HCT116 (cell line): ENCODE measurements around the gene PCCA. TPM values are rescaled to one million over a fixed set of nuclear protein-coding genes. Genes with fewer than 3 reads are reported as not detected.

ENCODE experiments used
- ATAC-seq: fragments of 200-7000 bp; cut with Tn5 transposase; 2 replicates; pipeline ENCODE4 v1.9.1; 2020; ENCODE audit warnings: mild to moderate bottlenecking, moderate library complexity
- BruUV-seq: library from RNA; stranded (reverse); fragments of 400-500 nt; replicated peaks from 2 replicates; lab custom pipeline; 2021; lab: Mats Ljungman, UMichigan
- CTCF ChIA-PET: fragments of 300-600 bp; sonication (Branson Sonifier 250); formaldehyde crosslinking; loops from one replicate; lab custom pipeline; 2021; ENCODE audit warnings: antibody characterized with exemption; lab: Charles Lee
- POLR2A ChIA-PET: fragments of 300-600, 350-600 bp; sonication (Branson Sonifier 250); formaldehyde crosslinking; loops from one replicate; lab custom pipeline; 2021; ENCODE audit warnings: antibody characterized with exemption; lab: Charles Lee
- RAD21 ChIA-PET, 2 experiments: fragments of 300-600 bp; sonication (Branson Sonifier 250); formaldehyde crosslinking; loops; one replicate each; lab custom pipeline; 2023; ENCODE audit warnings: low total read pairs in 2 of 2; ENCODE audit not compliant: uncharacterized antibody in 2 of 2, unreplicated experiment in 2 of 2, low non-redundant PET in 1 of 2; lab: Charles Lee
- DNase-seq: peaks from one replicate; pipeline ENCODE4 v3.0.0-alpha.2; 2010; ENCODE audit warnings: low read depth, low spot score
- H2AFZ ChIP-seq: fragments of 200-600 bp; shearing (Covaris generic), sonication (generic); 2 replicates; pipeline ENCODE4 v1.6.1; 2017; ENCODE audit warnings: low read depth, mixed run types, mixed read lengths, antibody characterized with exemption, low read length; ENCODE audit not compliant: poor library complexity, severe bottlenecking
- H3K27ac ChIP-seq: 2 replicates; pipeline ENCODE4 v1.5.1; 2012; ENCODE audit warnings: low read depth, low read length
- H3K27me3 ChIP-seq: fragments of 200-600 bp; sonication (generic); 2 replicates; pipeline ENCODE4 v1.6.1; 2016; ENCODE audit warnings: mixed run types, low read length, mixed read lengths; ENCODE audit not compliant: insufficient read depth
- H3K36me3 ChIP-seq, 2 experiments: fragments of 200-500 bp in 1 of 2; fragments of 200-600 bp in 1 of 2; sonication (Bioruptor generic) in 1 of 2; sonication (generic) in 1 of 2; 2 replicates each; pipeline versions ENCODE4 v1.5.1 to v1.6.1; 2014 to 2016; ENCODE audit warnings: low read length in 2 of 2, inconsistent platforms in 1 of 2, mixed read lengths in 1 of 2, mixed run types in 1 of 2; ENCODE audit not compliant: insufficient read depth in 2 of 2, control insufficient read depth in 1 of 2
- H3K4me1 ChIP-seq, 2 experiments: fragments of 200-600 bp in 1 of 2; sonication (generic) in 1 of 2; 2 replicates each; pipeline versions ENCODE4 v1.5.1 to v1.6.1; 2012 to 2017; ENCODE audit warnings: low read length in 2 of 2, inconsistent platforms in 1 of 2, mild to moderate bottlenecking in 1 of 2, mixed read lengths in 1 of 2, mixed run types in 1 of 2, moderate library complexity in 1 of 2; ENCODE audit not compliant: insufficient read depth in 2 of 2, control insufficient read depth in 1 of 2
- H3K4me2 ChIP-seq: fragments of 200-600 bp; sonication (generic); 2 replicates; pipeline ENCODE4 v1.6.1; 2017; ENCODE audit warnings: mixed run types, low read length, mixed read lengths
- H3K4me3 ChIP-seq, 2 experiments: fragments of 200-600 bp in 1 of 2; sonication (generic) in 1 of 2; replicated peaks in 1 of 2; 2 replicates each; pipeline ENCODE4 v1.5.1; 2011 to 2016; ENCODE audit warnings: low read length in 2 of 2, control low read depth in 1 of 2, low read depth in 1 of 2, mild to moderate bottlenecking in 1 of 2, mixed read lengths in 1 of 2, mixed run types in 1 of 2
- H3K79me2 ChIP-seq: fragments of 200-600 bp; sonication (generic); 2 replicates; pipeline ENCODE4 v1.6.1; 2017; ENCODE audit warnings: mild to moderate bottlenecking, mixed run types, low read length, moderate library complexity, mixed read lengths; ENCODE audit not compliant: insufficient read depth
- H3K9ac ChIP-seq: fragments of 200-600 bp; sonication (generic); 2 replicates; pipeline ENCODE4 v1.6.1; 2016; ENCODE audit warnings: low read length, mixed read lengths
- H3K9me2 ChIP-seq: fragments of 200-600 bp; sonication (generic), shearing (Covaris generic); 2 replicates; pipeline ENCODE4 v1.6.1; 2017; ENCODE audit warnings: mixed run types, mild to moderate bottlenecking, moderate library complexity; ENCODE audit not compliant: insufficient read depth
- H3K9me3 ChIP-seq, 2 experiments: fragments of 200-500 bp in 1 of 2; fragments of 200-600 bp in 1 of 2; sonication (Bioruptor generic) in 1 of 2; sonication (generic) in 1 of 2; 2 replicates each; pipeline ENCODE4 v1.6.1; 2014 to 2017; ENCODE audit warnings: low read length in 2 of 2, mixed read lengths in 2 of 2, inconsistent platforms in 1 of 2, low read depth in 1 of 2, mild to moderate bottlenecking in 1 of 2, mixed run types in 1 of 2, moderate library complexity in 1 of 2; ENCODE audit not compliant: control insufficient read depth in 1 of 2, insufficient read depth in 1 of 2
- H4K20me1 ChIP-seq: fragments of 200-600 bp; sonication (generic), shearing (Covaris generic); 2 replicates; pipeline ENCODE4 v1.6.1; 2017; ENCODE audit warnings: mixed run types, mild to moderate bottlenecking, moderate library complexity; ENCODE audit not compliant: insufficient read depth
- CTCF ChIP-seq, 3 experiments: fragments of 200-600 bp in 1 of 3; sonication (generic) in 1 of 3; IDR thresholded peaks in 2 of 3; conservative IDR thresholded peaks in 1 of 3; 2 replicates each; pipeline ENCODE4 v1.5.1; 2012 to 2017; ENCODE audit warnings: low read depth in 2 of 3, low read length in 2 of 3, antibody characterized with exemption in 1 of 3, borderline replicate concordance in 1 of 3, control low read depth in 1 of 3, mild to moderate bottlenecking in 1 of 3, mixed read lengths in 1 of 3, mixed run types in 1 of 3, moderate library complexity in 1 of 3; ENCODE audit not compliant: insufficient read depth in 1 of 3
- ELF1 ChIP-seq: IDR thresholded peaks from 2 replicates; pipeline ENCODE4 v1.6.1; 2012; ENCODE audit warnings: low read depth, borderline replicate concordance
- JUND ChIP-seq: IDR thresholded peaks from 2 replicates; pipeline ENCODE4 v1.6.1; 2012
- MAX ChIP-seq: IDR thresholded peaks from 2 replicates; pipeline ENCODE4 v1.6.1; 2012
- SIN3A ChIP-seq: IDR thresholded peaks from 2 replicates; pipeline ENCODE4 v1.6.1; 2012; ENCODE audit warnings: low read depth
- SRF ChIP-seq: IDR thresholded peaks from 2 replicates; pipeline ENCODE4 v1.6.1; 2012; ENCODE audit warnings: low read depth
- TCF7L2 ChIP-seq: IDR thresholded peaks from 2 replicates; pipeline ENCODE4 v1.7.0; 2011; ENCODE audit warnings: borderline replicate concordance, inconsistent platforms; ENCODE audit not compliant: insufficient read depth, insufficient read length; ENCODE audit errors: extremely low read depth
- YY1 ChIP-seq: IDR thresholded peaks from 2 replicates; pipeline ENCODE4 v1.6.1; 2011; ENCODE audit warnings: low read length, low read depth, moderate library complexity, mild to moderate bottlenecking; ENCODE audit not compliant: insufficient replicate concordance; ENCODE audit errors: extremely low read depth
- ZBTB33 ChIP-seq: IDR thresholded peaks from 2 replicates; pipeline ENCODE4 v1.6.1; 2011; ENCODE audit warnings: mild to moderate bottlenecking, low read length, moderate library complexity; ENCODE audit not compliant: insufficient replicate concordance; ENCODE audit errors: extremely low read depth
- intact Hi-C: fragments of 100-400 bp; cut with micrococcal nuclease; formaldehyde crosslinking; loops from 2 replicates; pipeline ENCODE4 v1.10.0; 2022
- total RNA-seq: library from RNA; stranded (reverse); gene quantifications from one replicate; pipeline ENCODE4 v1.2.1, GENCODE V29; 2021; ENCODE audit not compliant: unreplicated experiment

The PCCA gene
- total RNA-seq, 1 experiment from 2014 or later: 23.0 TPM

- H3K27me3 ChIP-seq: no peaks in the 10 kb centered on the region
- ChIA-PET CTCF (interaction anchor here (2.0 kb wide), 1 partner anchor 11 kb away, joined by 7 read pairs; no protein-coding TSS in a partner anchor), POLR2A (no interaction called here)
Measured at GRCh38 chr13:100525453-100526317, 436.8 kb downstream of the PCCA start.

More at GRCh38 chr13:100525453-100526317, 436.8 kb downstream of the PCCA start:
- RAD21 ChIA-PET: no interaction called here
- Histone ChIP-seq H4K20me1 (no peaks in the 10 kb centered on the region), H3K9me2 (no peaks in the 10 kb centered on the region), H3K79me2 (no peaks in the 10 kb centered on the region), H3K4me3 (no peak overlapping the region), H2AFZ (no peak overlapping the region), H3K9ac (no peak overlapping the region), H3K27ac (no peak overlapping the region), H3K9me3 (no peaks in the 10 kb centered on the region), H3K4me2 (no peak overlapping the region), H3K36me3 (no peaks in the 10 kb centered on the region), H3K4me1 (no peaks in the 10 kb centered on the region; a peak in 1 of 4 replicates)
- TF ChIP-seq ZBTB33: no peak
- no peak for TF ChIP-seq ELF1
- no peak for TF ChIP-seq SRF
- no peak for TF ChIP-seq SIN3A
- TF ChIP-seq YY1: no peak
- no peak for TF ChIP-seq JUND
- TF ChIP-seq MAX: no peak
- no peak for TF ChIP-seq TCF7L2
- no peak for TF ChIP-seq CTCF (IDR thresholded peaks at IDR 0.05 in 2 of 3, conservative IDR thresholded peaks at IDR 0.05 in 1 of 3; ENCODE audit: borderline replicate concordance in 1 of 3, insufficient read depth in 1 of 3, low read depth in 2 of 3, low read length in 2 of 3)
- DNase-seq (no peak), ATAC-seq (no peak)
- BruUV-seq: no TSS peak
- intact Hi-C loops: no loop called here
